ENCODE results near the gene DLG1.

GRCh38 chr3:197012540-197012883 is 285.9 kb downstream of the DLG1 start:
- TF ChIP-seq POLR2A (IDR thresholded peaks at IDR 0.05) (no peak), POLR2AphosphoS5 (IDR thresholded peaks at IDR 0.05; ENCODE audit: insufficient read depth in 1 of 2, low read depth in 1 of 2) (no peak)
- TF ChIP-seq, protein P1, sequence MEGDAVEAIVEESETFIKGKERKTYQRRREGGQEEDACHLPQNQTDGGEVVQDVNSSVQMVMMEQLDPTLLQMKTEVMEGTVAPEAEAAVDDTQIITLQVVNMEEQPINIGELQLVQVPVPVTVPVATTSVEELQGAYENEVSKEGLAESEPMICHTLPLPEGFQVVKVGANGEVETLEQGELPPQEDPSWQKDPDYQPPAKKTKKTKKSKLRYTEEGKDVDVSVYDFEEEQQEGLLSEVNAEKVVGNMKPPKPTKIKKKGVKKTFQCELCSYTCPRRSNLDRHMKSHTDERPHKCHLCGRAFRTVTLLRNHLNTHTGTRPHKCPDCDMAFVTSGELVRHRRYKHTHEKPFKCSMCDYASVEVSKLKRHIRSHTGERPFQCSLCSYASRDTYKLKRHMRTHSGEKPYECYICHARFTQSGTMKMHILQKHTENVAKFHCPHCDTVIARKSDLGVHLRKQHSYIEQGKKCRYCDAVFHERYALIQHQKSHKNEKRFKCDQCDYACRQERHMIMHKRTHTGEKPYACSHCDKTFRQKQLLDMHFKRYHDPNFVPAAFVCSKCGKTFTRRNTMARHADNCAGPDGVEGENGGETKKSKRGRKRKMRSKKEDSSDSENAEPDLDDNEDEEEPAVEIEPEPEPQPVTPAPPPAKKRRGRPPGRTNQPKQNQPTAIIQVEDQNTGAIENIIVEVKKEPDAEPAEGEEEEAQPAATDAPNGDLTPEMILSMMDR (IDR thresholded peaks at IDR 0.05) = no peak
